ENCODE measurements around the gene MGMT. TPM values are rescaled to one million over a fixed set of nuclear protein-coding genes. Genes with fewer than 3 reads are reported as not detected.

MGMT gene
- total and polyA plus RNA-seq, 4 donors: 28.2 to 79.1 (median 46.0) TPM

DNA sequence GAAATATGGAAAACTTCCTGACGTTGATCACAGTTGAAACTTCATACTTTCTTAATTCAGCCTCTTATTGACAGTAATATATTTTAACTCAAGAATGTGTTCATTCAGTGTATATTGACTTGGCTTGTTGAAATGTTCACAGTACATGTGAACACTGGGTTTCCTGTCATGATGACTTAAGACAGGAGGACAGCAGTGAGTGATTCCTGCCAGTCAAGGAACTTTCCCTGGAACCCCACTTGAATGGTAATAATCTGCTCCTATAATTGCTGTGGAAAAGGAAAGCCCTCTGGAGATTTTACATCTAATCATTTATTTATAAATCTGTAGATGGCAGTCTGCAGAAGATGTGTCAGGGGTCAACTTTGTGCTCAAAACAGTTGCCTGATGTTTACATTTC, 216.5 kb downstream of the MGMT start:
- Histone ChIP-seq H3K4me3 (ENCODE audit: low read depth in 1 of 3, low read length in 3 of 3) (no peak overlapping the region), H3K9me3 (ENCODE audit: control insufficient read depth in 4 of 4, low read length in 3 of 4) (no peaks in the 10 kb centered on the region), H3K27me3 (ENCODE audit: control insufficient read depth in 4 of 4, insufficient read depth in 4 of 4, low read length in 3 of 4) (no peaks in the 10 kb centered on the region), H3K4me1 (ENCODE audit: control insufficient read depth in 4 of 4, insufficient read depth in 4 of 4, low read length in 3 of 4) (peaks cover 0 to 4% (median 0%) of the 10 kb centered on the region in 4 donors), H3K36me3 (ENCODE audit: control insufficient read depth in 4 of 4, insufficient read depth in 3 of 4, low read depth in 1 of 4, low read length in 3 of 4) (peaks cover 0 to 2% (median under 1%) of the 10 kb centered on the region in 4 donors), H3K9ac (ENCODE audit: low read depth in 1 of 2, low read length in 2 of 2) (no peak overlapping the region), H3K27ac (ENCODE audit: low read depth in 1 of 2, low read length in 2 of 2) (no peak overlapping the region)
- DNase-seq (ENCODE audit: low spot score): no peak
- WGBS: 95% methylated on average over 1 of the region's 1 CpG
- TF ChIP-seq RXRA (IDR thresholded peaks at IDR 0.05) (no peak), NR2F2 (IDR thresholded peaks at IDR 0.05) (no peak), FOXA1 (IDR thresholded peaks at IDR 0.05) (no peak), RAD21 (IDR thresholded peaks at IDR 0.05) (no peak), FOXA2 (IDR thresholded peaks at IDR 0.05) (no peak), HNF4G (IDR thresholded peaks at IDR 0.05) (no peak)
- TF ChIP-seq, protein P1, sequence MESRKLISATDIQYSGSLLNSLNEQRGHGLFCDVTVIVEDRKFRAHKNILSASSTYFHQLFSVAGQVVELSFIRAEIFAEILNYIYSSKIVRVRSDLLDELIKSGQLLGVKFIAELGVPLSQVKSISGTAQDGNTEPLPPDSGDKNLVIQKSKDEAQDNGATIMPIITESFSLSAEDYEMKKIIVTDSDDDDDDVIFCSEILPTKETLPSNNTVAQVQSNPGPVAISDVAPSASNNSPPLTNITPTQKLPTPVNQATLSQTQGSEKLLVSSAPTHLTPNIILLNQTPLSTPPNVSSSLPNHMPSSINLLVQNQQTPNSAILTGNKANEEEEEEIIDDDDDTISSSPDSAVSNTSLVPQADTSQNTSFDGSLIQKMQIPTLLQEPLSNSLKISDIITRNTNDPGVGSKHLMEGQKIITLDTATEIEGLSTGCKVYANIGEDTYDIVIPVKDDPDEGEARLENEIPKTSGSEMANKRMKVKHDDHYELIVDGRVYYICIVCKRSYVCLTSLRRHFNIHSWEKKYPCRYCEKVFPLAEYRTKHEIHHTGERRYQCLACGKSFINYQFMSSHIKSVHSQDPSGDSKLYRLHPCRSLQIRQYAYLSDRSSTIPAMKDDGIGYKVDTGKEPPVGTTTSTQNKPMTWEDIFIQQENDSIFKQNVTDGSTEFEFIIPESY (IDR thresholded peaks at IDR 0.05): no peak
- TF ChIP-seq, protein P2, sequence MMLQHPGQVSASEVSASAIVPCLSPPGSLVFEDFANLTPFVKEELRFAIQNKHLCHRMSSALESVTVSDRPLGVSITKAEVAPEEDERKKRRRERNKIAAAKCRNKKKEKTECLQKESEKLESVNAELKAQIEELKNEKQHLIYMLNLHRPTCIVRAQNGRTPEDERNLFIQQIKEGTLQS (IDR thresholded peaks at IDR 0.05): no peak
- TF ChIP-seq, protein P3, sequence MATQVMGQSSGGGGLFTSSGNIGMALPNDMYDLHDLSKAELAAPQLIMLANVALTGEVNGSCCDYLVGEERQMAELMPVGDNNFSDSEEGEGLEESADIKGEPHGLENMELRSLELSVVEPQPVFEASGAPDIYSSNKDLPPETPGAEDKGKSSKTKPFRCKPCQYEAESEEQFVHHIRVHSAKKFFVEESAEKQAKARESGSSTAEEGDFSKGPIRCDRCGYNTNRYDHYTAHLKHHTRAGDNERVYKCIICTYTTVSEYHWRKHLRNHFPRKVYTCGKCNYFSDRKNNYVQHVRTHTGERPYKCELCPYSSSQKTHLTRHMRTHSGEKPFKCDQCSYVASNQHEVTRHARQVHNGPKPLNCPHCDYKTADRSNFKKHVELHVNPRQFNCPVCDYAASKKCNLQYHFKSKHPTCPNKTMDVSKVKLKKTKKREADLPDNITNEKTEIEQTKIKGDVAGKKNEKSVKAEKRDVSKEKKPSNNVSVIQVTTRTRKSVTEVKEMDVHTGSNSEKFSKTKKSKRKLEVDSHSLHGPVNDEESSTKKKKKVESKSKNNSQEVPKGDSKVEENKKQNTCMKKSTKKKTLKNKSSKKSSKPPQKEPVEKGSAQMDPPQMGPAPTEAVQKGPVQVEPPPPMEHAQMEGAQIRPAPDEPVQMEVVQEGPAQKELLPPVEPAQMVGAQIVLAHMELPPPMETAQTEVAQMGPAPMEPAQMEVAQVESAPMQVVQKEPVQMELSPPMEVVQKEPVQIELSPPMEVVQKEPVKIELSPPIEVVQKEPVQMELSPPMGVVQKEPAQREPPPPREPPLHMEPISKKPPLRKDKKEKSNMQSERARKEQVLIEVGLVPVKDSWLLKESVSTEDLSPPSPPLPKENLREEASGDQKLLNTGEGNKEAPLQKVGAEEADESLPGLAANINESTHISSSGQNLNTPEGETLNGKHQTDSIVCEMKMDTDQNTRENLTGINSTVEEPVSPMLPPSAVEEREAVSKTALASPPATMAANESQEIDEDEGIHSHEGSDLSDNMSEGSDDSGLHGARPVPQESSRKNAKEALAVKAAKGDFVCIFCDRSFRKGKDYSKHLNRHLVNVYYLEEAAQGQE (IDR thresholded peaks at IDR 0.05): no peak

DNA sequence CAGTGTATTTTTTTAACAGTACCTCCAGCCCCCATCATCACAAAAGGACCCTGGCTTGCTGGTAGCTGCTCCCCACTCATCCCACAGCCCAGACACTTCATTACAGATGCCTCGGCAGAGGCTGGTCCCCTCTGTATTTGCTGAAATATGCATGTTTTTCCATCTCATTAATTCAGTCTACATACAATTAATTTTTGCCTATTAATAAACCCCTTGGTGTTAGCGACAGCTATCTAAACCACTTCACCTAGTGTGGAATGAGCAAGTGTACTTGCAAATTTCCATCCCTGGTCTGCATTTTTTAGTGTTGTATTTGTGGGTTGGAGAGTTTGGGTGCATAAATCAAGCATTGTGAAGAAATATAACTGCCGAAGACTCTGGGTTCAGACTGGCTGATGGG, 216.9 kb downstream of the MGMT start:
- WGBS: 97% methylated on average over 3 of the region's 3 CpGs
- TF ChIP-seq TAF1 (conservative IDR thresholded peaks at IDR 0.05) (no peak), FOXA1 (IDR thresholded peaks at IDR 0.05) (no peak)
- TF ChIP-seq, protein P1 (IDR thresholded peaks at IDR 0.05): no peak
- TF ChIP-seq, protein P4, sequence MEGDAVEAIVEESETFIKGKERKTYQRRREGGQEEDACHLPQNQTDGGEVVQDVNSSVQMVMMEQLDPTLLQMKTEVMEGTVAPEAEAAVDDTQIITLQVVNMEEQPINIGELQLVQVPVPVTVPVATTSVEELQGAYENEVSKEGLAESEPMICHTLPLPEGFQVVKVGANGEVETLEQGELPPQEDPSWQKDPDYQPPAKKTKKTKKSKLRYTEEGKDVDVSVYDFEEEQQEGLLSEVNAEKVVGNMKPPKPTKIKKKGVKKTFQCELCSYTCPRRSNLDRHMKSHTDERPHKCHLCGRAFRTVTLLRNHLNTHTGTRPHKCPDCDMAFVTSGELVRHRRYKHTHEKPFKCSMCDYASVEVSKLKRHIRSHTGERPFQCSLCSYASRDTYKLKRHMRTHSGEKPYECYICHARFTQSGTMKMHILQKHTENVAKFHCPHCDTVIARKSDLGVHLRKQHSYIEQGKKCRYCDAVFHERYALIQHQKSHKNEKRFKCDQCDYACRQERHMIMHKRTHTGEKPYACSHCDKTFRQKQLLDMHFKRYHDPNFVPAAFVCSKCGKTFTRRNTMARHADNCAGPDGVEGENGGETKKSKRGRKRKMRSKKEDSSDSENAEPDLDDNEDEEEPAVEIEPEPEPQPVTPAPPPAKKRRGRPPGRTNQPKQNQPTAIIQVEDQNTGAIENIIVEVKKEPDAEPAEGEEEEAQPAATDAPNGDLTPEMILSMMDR (IDR thresholded peaks at IDR 0.05; ENCODE audit: low read depth, low read length, missing input control): no peak

More for the DNA sequence above, 216.9 kb downstream of the MGMT start:
- H3K36me3 ChIP-seq (ENCODE audit: control insufficient read depth in 4 of 4, insufficient read depth in 3 of 4, low read depth in 1 of 4, low read length in 3 of 4): peaks cover 0 to 2% (median under 1%) of the 10 kb centered on the region in 4 donors
- no peak overlapping the region for H3K9ac ChIP-seq (ENCODE audit: low read depth in 1 of 2, low read length in 2 of 2)
- H3K4me1 ChIP-seq (ENCODE audit: control insufficient read depth in 4 of 4, insufficient read depth in 4 of 4, low read length in 3 of 4): peaks cover 0 to 4% (median 0%) of the 10 kb centered on the region in 4 donors
- DNase-seq (ENCODE audit: low spot score): no peak
- no peak overlapping the region for H3K4me3 ChIP-seq (ENCODE audit: low read depth in 1 of 3, low read length in 3 of 3)
- H3K9me3 ChIP-seq (ENCODE audit: control insufficient read depth in 4 of 4, low read length in 3 of 4): no peaks in the 10 kb centered on the region
- no peak overlapping the region for H3K27ac ChIP-seq (ENCODE audit: low read depth in 1 of 2, low read length in 2 of 2)
- H3K27me3 ChIP-seq (ENCODE audit: control insufficient read depth in 4 of 4, insufficient read depth in 4 of 4, low read length in 3 of 4): no peaks in the 10 kb centered on the region

All from liver (tissue), 9 donors.